ENCODE results near the gene WDR5. TPM values are rescaled to one million over a fixed set of nuclear protein-coding genes. Genes with fewer than 3 reads are reported as not detected.

The WDR5 gene
- total RNA-seq, 1 experiment from 2014 or later, result 29.1 TPM

GRCh38 chr9:134175808-134176598, 40.1 kb downstream of the WDR5 start:
- H3K27me3 ChIP-seq (ENCODE audit: low read length), result peaks cover 6% of the 10 kb centered on the region
- DNase-seq, result no peak
- no peak for ATAC-seq
- H3K27ac ChIP-seq (ENCODE audit: low read length), result no peak overlapping the region
- peak overlapping the region; percentile 49; the same call in 1 of the 2 replicates for H3K4me2 ChIP-seq (ENCODE audit: low read length)
- H3K9me2 ChIP-seq (replicated peaks; ENCODE audit: low read length), result no peaks in the 10 kb centered on the region
- no peaks in the 10 kb centered on the region for H3K36me3 ChIP-seq (ENCODE audit: low read depth, low read length)
- no peak overlapping the region for H3K9ac ChIP-seq (ENCODE audit: low read length)
- POLR2A ChIA-PET (ENCODE audit: unreplicated experiment), result interaction anchor here (0.7 kb wide), 1 partner anchor 68 kb away, joined by 3 read pairs; no protein-coding TSS in a partner anchor
- intact Hi-C loops (cut with micrococcal nuclease), result no loop called here
- H3K4me3 ChIP-seq (ENCODE audit: low read length), result no peak overlapping the region
- H2AFZ ChIP-seq (ENCODE audit: low read length), result no peak overlapping the region
- H3F3A ChIP-seq (ENCODE audit: low read length, unreplicated experiment), result no peaks in the 10 kb centered on the region
- H4K20me1 ChIP-seq (ENCODE audit: low read length), result no peaks in the 10 kb centered on the region
- TF ChIP-seq EZH2 (IDR thresholded peaks at IDR 0.05; ENCODE audit: low read length, unreplicated experiment) (no peak), CTCF (conservative IDR thresholded peaks at IDR 0.05; ENCODE audit: low read depth, low read length) (no peak), EZH2phosphoT487 (IDR thresholded peaks at IDR 0.05; ENCODE audit: borderline replicate concordance, low read length) (no peak)
- no peaks in the 10 kb centered on the region for H3K9me3 ChIP-seq (ENCODE audit: low read length)
- CTCF ChIA-PET, result no interaction called here
- H3K4me1 ChIP-seq (ENCODE audit: insufficient read depth, low read length), result no peaks in the 10 kb centered on the region; the same call in 1 of the 2 replicates
- H3K79me2 ChIP-seq (ENCODE audit: low read length), result no peaks in the 10 kb centered on the region
- no TSS peak for BruUV-seq (replicated peaks)

GRCh38 chr9:134176599-134176968, 40.7 kb downstream of the WDR5 start:
- intact Hi-C loops (cut with micrococcal nuclease), result no loop called here
- Histone ChIP-seq H3K4me1 (ENCODE audit: insufficient read depth, low read length) (no peaks in the 10 kb centered on the region; the same call in 1 of the 2 replicates), H3K79me2 (ENCODE audit: low read length) (no peaks in the 10 kb centered on the region), H3K27me3 (ENCODE audit: low read length) (peaks cover 6% of the 10 kb centered on the region), H4K20me1 (ENCODE audit: low read length) (no peaks in the 10 kb centered on the region), H3K36me3 (ENCODE audit: low read depth, low read length) (no peaks in the 10 kb centered on the region), H3F3A (ENCODE audit: low read length, unreplicated experiment) (no peaks in the 10 kb centered on the region), H3K9ac (ENCODE audit: low read length) (no peak overlapping the region), H2AFZ (ENCODE audit: low read length) (no peak overlapping the region), H3K4me2 (ENCODE audit: low read length) (no peak overlapping the region), H3K27ac (ENCODE audit: low read length) (no peak overlapping the region), H3K9me3 (ENCODE audit: low read length) (no peaks in the 10 kb centered on the region), H3K4me3 (ENCODE audit: low read length) (no peak overlapping the region), H3K9me2 (replicated peaks; ENCODE audit: low read length) (no peaks in the 10 kb centered on the region)
- CTCF ChIA-PET, result no interaction called here
- ATAC-seq, result no peak
- BruUV-seq (replicated peaks), result no TSS peak
- no peak for TF ChIP-seq EZH2phosphoT487 (IDR thresholded peaks at IDR 0.05; ENCODE audit: borderline replicate concordance, low read length)
- TF ChIP-seq CTCF (conservative IDR thresholded peaks at IDR 0.05; ENCODE audit: low read depth, low read length), result no peak
- no peak for TF ChIP-seq EZH2 (IDR thresholded peaks at IDR 0.05; ENCODE audit: low read length, unreplicated experiment)
- no peak for DNase-seq
- POLR2A ChIA-PET (ENCODE audit: unreplicated experiment), result interaction anchor here (0.7 kb wide), 1 partner anchor 67 kb away, joined by 3 read pairs; no protein-coding TSS in a partner anchor

GRCh38 chr9:134177186-134177585, 41.3 kb downstream of the WDR5 start:
- H3K4me3 ChIP-seq (ENCODE audit: low read length), result no peak overlapping the region
- H3K9me2 ChIP-seq (replicated peaks; ENCODE audit: low read length), result no peaks in the 10 kb centered on the region
- intact Hi-C loops (cut with micrococcal nuclease), result no loop called here
- H3K27ac ChIP-seq (ENCODE audit: low read length), result no peak overlapping the region
- ATAC-seq, result no peak
- ChIA-PET CTCF (no interaction called here), POLR2A (ENCODE audit: unreplicated experiment) (no interaction called here)
- no peak overlapping the region for H3K4me2 ChIP-seq (ENCODE audit: low read length)
- no TSS peak for BruUV-seq (replicated peaks)
- H3K9me3 ChIP-seq (ENCODE audit: low read length), result no peaks in the 10 kb centered on the region
- no peak for TF ChIP-seq EZH2phosphoT487 (IDR thresholded peaks at IDR 0.05; ENCODE audit: borderline replicate concordance, low read length)
- TF ChIP-seq CTCF (conservative IDR thresholded peaks at IDR 0.05; ENCODE audit: low read depth, low read length), result no peak
- TF ChIP-seq EZH2 (IDR thresholded peaks at IDR 0.05; ENCODE audit: low read length, unreplicated experiment), result no peak
- H3F3A ChIP-seq (ENCODE audit: low read length, unreplicated experiment), result no peaks in the 10 kb centered on the region
- H4K20me1 ChIP-seq (ENCODE audit: low read length), result no peaks in the 10 kb centered on the region
- peaks cover 6% of the 10 kb centered on the region for H3K27me3 ChIP-seq (ENCODE audit: low read length)
- H3K36me3 ChIP-seq (ENCODE audit: low read depth, low read length), result no peaks in the 10 kb centered on the region
- no peaks in the 10 kb centered on the region; the same call in 1 of the 2 replicates for H3K4me1 ChIP-seq (ENCODE audit: insufficient read depth, low read length)
- no peaks in the 10 kb centered on the region for H3K79me2 ChIP-seq (ENCODE audit: low read length)
- no peak overlapping the region for H3K9ac ChIP-seq (ENCODE audit: low read length)
- DNase-seq, result no peak
- no peak overlapping the region for H2AFZ ChIP-seq (ENCODE audit: low read length)
